ENCODE data around the gene CA10. TPM values are rescaled to one million over a fixed set of nuclear protein-coding genes. Genes with fewer than 3 reads are reported as not detected.

CA10 gene
- total and polyA plus RNA-seq, 2 experiments from 2014 or later = 0.33 TPM; not detected in 1

GRCh38 chr17:51813140-51813783, 345.3 kb downstream of the CA10 start:
- H3K27me3 ChIP-seq = peaks cover 3% of the 10 kb centered on the region
- H3K4me2 ChIP-seq = no peak overlapping the region
- no peaks in the 10 kb centered on the region for H3K4me1 ChIP-seq (ENCODE audit: insufficient read depth)
- TF ChIP-seq, protein P1, sequence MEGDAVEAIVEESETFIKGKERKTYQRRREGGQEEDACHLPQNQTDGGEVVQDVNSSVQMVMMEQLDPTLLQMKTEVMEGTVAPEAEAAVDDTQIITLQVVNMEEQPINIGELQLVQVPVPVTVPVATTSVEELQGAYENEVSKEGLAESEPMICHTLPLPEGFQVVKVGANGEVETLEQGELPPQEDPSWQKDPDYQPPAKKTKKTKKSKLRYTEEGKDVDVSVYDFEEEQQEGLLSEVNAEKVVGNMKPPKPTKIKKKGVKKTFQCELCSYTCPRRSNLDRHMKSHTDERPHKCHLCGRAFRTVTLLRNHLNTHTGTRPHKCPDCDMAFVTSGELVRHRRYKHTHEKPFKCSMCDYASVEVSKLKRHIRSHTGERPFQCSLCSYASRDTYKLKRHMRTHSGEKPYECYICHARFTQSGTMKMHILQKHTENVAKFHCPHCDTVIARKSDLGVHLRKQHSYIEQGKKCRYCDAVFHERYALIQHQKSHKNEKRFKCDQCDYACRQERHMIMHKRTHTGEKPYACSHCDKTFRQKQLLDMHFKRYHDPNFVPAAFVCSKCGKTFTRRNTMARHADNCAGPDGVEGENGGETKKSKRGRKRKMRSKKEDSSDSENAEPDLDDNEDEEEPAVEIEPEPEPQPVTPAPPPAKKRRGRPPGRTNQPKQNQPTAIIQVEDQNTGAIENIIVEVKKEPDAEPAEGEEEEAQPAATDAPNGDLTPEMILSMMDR (IDR thresholded peaks at IDR 0.05; ENCODE audit: poor library complexity) = no peak
- TF ChIP-seq EZH2 (IDR thresholded peaks at IDR 0.05; ENCODE audit: borderline replicate concordance) (no peak), EZH2phosphoT487 (IDR thresholded peaks at IDR 0.05; ENCODE audit: low read depth, severe bottlenecking, unreplicated experiment) (no peak)
- no peak overlapping the region for H3K27ac ChIP-seq
- H4K20me1 ChIP-seq (ENCODE audit: insufficient read depth, poor library complexity, severe bottlenecking) = no peaks in the 10 kb centered on the region
- H2AFZ ChIP-seq = no peak overlapping the region
- no peak for DNase-seq (ENCODE audit: low spot score)
- WGBS (ENCODE audit: low lambda C conversion rate, missing lambda C conversion rate) = 76% methylated on average over 8 of the region's 8 CpGs
- no peaks in the 10 kb centered on the region for H3K36me3 ChIP-seq (replicated peaks; ENCODE audit: insufficient read depth, low read depth)
- no peak overlapping the region for H3K4me3 ChIP-seq
- no peaks in the 10 kb centered on the region for H3K9me2 ChIP-seq (replicated peaks; ENCODE audit: insufficient read depth)
- no peaks in the 10 kb centered on the region for H3K79me2 ChIP-seq
- H3K9me3 ChIP-seq (ENCODE audit: low read depth) = no peaks in the 10 kb centered on the region

DNA sequence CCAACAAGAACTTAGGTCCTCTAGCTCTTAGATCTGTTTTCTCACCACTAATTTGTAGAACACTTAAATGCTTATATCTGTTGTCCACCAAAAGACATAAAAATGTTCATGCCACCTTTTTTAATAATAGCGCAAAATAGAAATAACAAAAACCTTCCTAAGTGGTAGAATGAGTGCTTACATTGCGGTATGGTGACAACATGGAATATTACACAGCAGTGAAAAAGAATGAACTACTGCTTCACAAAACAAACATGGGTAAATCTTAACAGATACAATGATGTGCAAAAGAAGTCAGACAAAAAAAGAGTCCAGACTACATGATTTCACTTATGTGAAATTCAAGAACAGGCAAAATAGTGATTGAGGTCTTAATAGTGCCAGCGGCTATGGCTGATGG, 351.1 kb downstream of the CA10 start:
- Histone ChIP-seq H3K27ac (no peak overlapping the region), H3K27me3 (peaks cover 7% of the 10 kb centered on the region), H3K4me2 (no peak overlapping the region), H3K9me3 (ENCODE audit: low read depth) (no peaks in the 10 kb centered on the region), H3K36me3 (replicated peaks; ENCODE audit: insufficient read depth, low read depth) (no peaks in the 10 kb centered on the region), H3K4me3 (no peak overlapping the region), H3K4me1 (ENCODE audit: insufficient read depth) (peaks cover 18% of the 10 kb centered on the region), H4K20me1 (ENCODE audit: insufficient read depth, poor library complexity, severe bottlenecking) (no peaks in the 10 kb centered on the region), H3K79me2 (no peaks in the 10 kb centered on the region), H3K9me2 (replicated peaks; ENCODE audit: insufficient read depth) (no peaks in the 10 kb centered on the region), H2AFZ (no peak overlapping the region)
- DNase-seq (ENCODE audit: low spot score) = no peak
- 96% methylated on average over 3 of the region's 3 CpGs for WGBS (ENCODE audit: low lambda C conversion rate, missing lambda C conversion rate)
- TF ChIP-seq, protein P1 (IDR thresholded peaks at IDR 0.05; ENCODE audit: poor library complexity) = no peak

DNA sequence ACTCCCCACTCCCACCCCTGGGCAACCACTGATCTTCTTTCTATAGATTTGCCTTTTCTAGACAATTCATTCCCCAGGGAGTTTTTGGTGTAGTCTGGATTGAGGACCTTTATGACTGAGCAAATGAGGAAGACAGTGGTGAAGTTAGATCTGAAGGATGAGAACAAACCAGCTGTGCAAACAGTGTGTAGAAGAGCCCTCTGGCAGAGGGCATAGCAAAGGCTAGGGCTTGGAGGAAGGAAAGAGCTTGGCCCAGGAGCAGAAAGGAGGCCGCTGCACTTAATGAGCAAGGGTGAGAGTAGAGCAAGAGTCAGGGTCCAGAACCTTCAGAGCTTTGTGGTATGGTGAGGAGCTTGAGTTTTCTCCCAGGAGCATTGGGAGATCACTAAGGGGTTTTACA, 352.7 kb downstream of the CA10 start:
- Histone ChIP-seq H3K79me2 (no peaks in the 10 kb centered on the region), H2AFZ (no peak overlapping the region), H3K36me3 (replicated peaks; ENCODE audit: insufficient read depth, low read depth) (no peaks in the 10 kb centered on the region), H3K9me3 (ENCODE audit: low read depth) (no peaks in the 10 kb centered on the region), H3K4me1 (ENCODE audit: insufficient read depth) (peaks cover 18% of the 10 kb centered on the region), H3K4me2 (no peak overlapping the region), H3K4me3 (no peak overlapping the region), H4K20me1 (ENCODE audit: insufficient read depth, poor library complexity, severe bottlenecking) (no peaks in the 10 kb centered on the region), H3K27ac (no peak overlapping the region), H3K27me3 (peaks cover 7% of the 10 kb centered on the region), H3K9me2 (replicated peaks; ENCODE audit: insufficient read depth) (no peaks in the 10 kb centered on the region)
- WGBS (ENCODE audit: low lambda C conversion rate, missing lambda C conversion rate) = 83% methylated on average over 1 of the region's 1 CpG
- no peak for DNase-seq (ENCODE audit: low spot score)
- TF ChIP-seq, protein P1 (IDR thresholded peaks at IDR 0.05; ENCODE audit: poor library complexity) = no peak
- TF ChIP-seq EZH2 (IDR thresholded peaks at IDR 0.05; ENCODE audit: borderline replicate concordance) = no peak
- no peak for TF ChIP-seq EZH2phosphoT487 (IDR thresholded peaks at IDR 0.05; ENCODE audit: low read depth, severe bottlenecking, unreplicated experiment)
